Central memory CD8-positive, alpha-beta T cell (primary cell): ENCODE measurements around the gene BCR.

Experiments used
- ATAC-seq: fragments of 150-1000 bp; cut with Tn5 transposase; replicated peaks from 2 replicates; pipeline ENCODE4 v1.10.0; 2022; ENCODE audit warnings: mild to moderate bottlenecking, moderate FRiP score, moderate number of reproducible peaks; ENCODE audit not compliant: poor library complexity, severe bottlenecking; ENCODE audit errors: extremely low read depth
- DNase-seq, 2 donors: peaks; one replicate each; pipeline ENCODE4 v3.0.0; 2021; ENCODE audit warnings: low spot score in 2 of 2
- H3K27ac Mint-ChIP-seq: one replicate; pipeline ENCODE4 v1.8.0; 2022; ENCODE audit warnings: low read depth, mild to moderate bottlenecking, moderate library complexity, mixed read lengths
- H3K27me3 Mint-ChIP-seq: one replicate; pipeline ENCODE4 v1.8.0; 2022; ENCODE audit warnings: mixed read lengths
- H3K36me3 Mint-ChIP-seq: one replicate; pipeline ENCODE4 v1.8.0; 2022; ENCODE audit warnings: mild to moderate bottlenecking, moderate library complexity, mixed read lengths; ENCODE audit not compliant: insufficient read depth
- H3K4me1 Mint-ChIP-seq: one replicate; pipeline ENCODE4 v1.8.0; 2022; ENCODE audit warnings: mixed read lengths
- H3K4me3 Mint-ChIP-seq: one replicate; pipeline ENCODE4 v1.8.0; 2022; ENCODE audit warnings: mild to moderate bottlenecking, moderate library complexity, mixed read lengths
- H3K9me3 Mint-ChIP-seq: one replicate; pipeline ENCODE4 v1.8.0; 2022; ENCODE audit warnings: mixed read lengths

The BCR gene

GRCh38 chr22:23237201-23237798 is 57.0 kb downstream of the BCR start:
- DNase-seq (no peak), ATAC-seq (no peak)
- Mint-ChIP-seq H3K4me1 (peaks cover 78% of the 10 kb centered on the region), H3K9me3 (no peaks in the 10 kb centered on the region), H3K4me3 (peak overlapping the region; percentile 52), H3K27ac (peak overlapping the region; percentile 87), H3K36me3 (peaks cover 11% of the 10 kb centered on the region), H3K27me3 (no peaks in the 10 kb centered on the region)

- DNase-seq (peak in 1 of 2 donors; percentile 17), ATAC-seq (peak; percentile 61)
- Mint-ChIP-seq H3K27me3 (no peaks in the 10 kb centered on the region), H3K4me3 (peak overlapping the region; percentile 52), H3K27ac (peak overlapping the region; percentile 87), H3K9me3 (no peaks in the 10 kb centered on the region), H3K4me1 (peaks cover 84% of the 10 kb centered on the region), H3K36me3 (peaks cover 11% of the 10 kb centered on the region)
Observed at GRCh38 chr22:23237841-23238240, 57.5 kb downstream of the BCR start.

- peaks cover 11% of the 10 kb centered on the region for H3K36me3 Mint-ChIP-seq
- H3K4me3 Mint-ChIP-seq, result no peak overlapping the region
- no peak for DNase-seq
- no peak for ATAC-seq
- H3K27me3 Mint-ChIP-seq, result no peaks in the 10 kb centered on the region
- no peaks in the 10 kb centered on the region for H3K9me3 Mint-ChIP-seq
- peak overlapping the region; percentile 87 for H3K27ac Mint-ChIP-seq
- peaks cover 86% of the 10 kb centered on the region for H3K4me1 Mint-ChIP-seq
Observed at GRCh38 chr22:23238707-23239106, 58.4 kb downstream of the BCR start.

- Mint-ChIP-seq H3K4me1 (peaks cover 87% of the 10 kb centered on the region), H3K4me3 (no peak overlapping the region), H3K27ac (peak overlapping the region; percentile 87), H3K9me3 (no peaks in the 10 kb centered on the region), H3K36me3 (peaks cover 11% of the 10 kb centered on the region), H3K27me3 (no peaks in the 10 kb centered on the region)
- no peak for DNase-seq
- no peak for ATAC-seq
Observed at GRCh38 chr22:23239429-23239828, 59.1 kb downstream of the BCR start.

GRCh38 chr22:23240639-23241389 is 60.5 kb downstream of the BCR start:
- ATAC-seq (no peak), DNase-seq (no peak)
- no peaks in the 10 kb centered on the region for H3K9me3 Mint-ChIP-seq
- H3K27ac Mint-ChIP-seq, result peak overlapping the region; percentile 97
- no peaks in the 10 kb centered on the region for H3K27me3 Mint-ChIP-seq
- peaks cover 12% of the 10 kb centered on the region for H3K36me3 Mint-ChIP-seq
- H3K4me3 Mint-ChIP-seq, result peak overlapping the region; percentile 36
- peaks cover 84% of the 10 kb centered on the region for H3K4me1 Mint-ChIP-seq

GRCh38 chr22:23241562-23242472 is 61.5 kb downstream of the BCR start:
- Mint-ChIP-seq H3K4me1 (peaks cover 79% of the 10 kb centered on the region), H3K27me3 (no peaks in the 10 kb centered on the region), H3K27ac (peak overlapping the region; percentile 97), H3K9me3 (no peaks in the 10 kb centered on the region), H3K36me3 (peaks cover 12% of the 10 kb centered on the region), H3K4me3 (peak overlapping the region; percentile 73)
- no peak for ATAC-seq
- no peak for DNase-seq

DNA sequence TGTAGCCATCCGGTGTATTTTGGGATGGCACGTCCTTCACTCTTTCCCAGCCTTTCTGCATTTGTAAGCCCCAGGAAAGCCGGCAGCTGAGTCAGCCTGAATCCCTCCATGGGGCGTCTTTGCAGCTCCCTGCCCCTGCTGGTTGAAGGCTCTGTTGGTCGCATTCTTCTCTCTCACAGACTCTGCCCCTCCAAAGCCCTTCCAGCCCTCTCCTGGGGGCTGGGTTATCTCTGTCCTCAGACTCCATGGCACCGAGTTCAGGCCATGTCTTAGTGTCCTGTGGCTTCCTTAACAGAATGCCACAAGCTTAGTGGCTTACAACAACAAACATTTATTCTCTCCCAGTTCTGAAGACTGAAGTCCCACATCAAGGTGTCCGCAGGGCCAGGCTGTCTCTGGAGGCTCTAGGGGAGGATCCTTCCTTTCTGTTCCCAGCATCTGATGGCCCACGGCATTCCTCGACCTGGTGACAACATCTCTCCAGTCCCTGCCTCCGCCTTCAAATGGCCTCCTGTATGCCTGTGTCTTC is 62.2 kb downstream of the BCR start:
- ATAC-seq, result peak; percentile 5
- Mint-ChIP-seq H3K4me3 (peak overlapping the region; percentile 73), H3K27ac (peak overlapping the region; percentile 97)

GRCh38 chr22:23243006-23243573 is 62.8 kb downstream of the BCR start:
- H3K36me3 Mint-ChIP-seq, result peaks cover 9% of the 10 kb centered on the region
- DNase-seq (peak; percentile 35 to 67), ATAC-seq (peak; percentile 92)
- peak overlapping the region; percentile 97 for H3K27ac Mint-ChIP-seq
- H3K27me3 Mint-ChIP-seq, result no peaks in the 10 kb centered on the region
- peak overlapping the region; percentile 73 for H3K4me3 Mint-ChIP-seq
- H3K9me3 Mint-ChIP-seq, result no peaks in the 10 kb centered on the region
- H3K4me1 Mint-ChIP-seq, result peaks cover 79% of the 10 kb centered on the region

More for the DNA sequence above, 62.2 kb downstream of the BCR start:
- Mint-ChIP-seq H3K27me3 (no peaks in the 10 kb centered on the region), H3K9me3 (no peaks in the 10 kb centered on the region), H3K4me1 (peaks cover 79% of the 10 kb centered on the region), H3K36me3 (peaks cover 12% of the 10 kb centered on the region)
- DNase-seq, result no peak

- DNase-seq, result no peak
- Mint-ChIP-seq H3K27me3 (no peaks in the 10 kb centered on the region), H3K27ac (peak overlapping the region; percentile 97), H3K4me3 (peak overlapping the region; percentile 73), H3K4me1 (peaks cover 76% of the 10 kb centered on the region), H3K36me3 (peaks cover 7% of the 10 kb centered on the region), H3K9me3 (no peaks in the 10 kb centered on the region)
- no peak for ATAC-seq
Observed at GRCh38 chr22:23243859-23244689, 63.8 kb downstream of the BCR start.

GRCh38 chr22:23244690-23245044 is 64.4 kb downstream of the BCR start:
- H3K27me3 Mint-ChIP-seq, result no peaks in the 10 kb centered on the region
- no peak overlapping the region for H3K27ac Mint-ChIP-seq
- no peak overlapping the region for H3K4me3 Mint-ChIP-seq
- H3K36me3 Mint-ChIP-seq, result peaks cover 7% of the 10 kb centered on the region
- peaks cover 78% of the 10 kb centered on the region for H3K4me1 Mint-ChIP-seq
- ATAC-seq, result no peak
- H3K9me3 Mint-ChIP-seq, result no peaks in the 10 kb centered on the region
- DNase-seq, result no peak

DNA sequence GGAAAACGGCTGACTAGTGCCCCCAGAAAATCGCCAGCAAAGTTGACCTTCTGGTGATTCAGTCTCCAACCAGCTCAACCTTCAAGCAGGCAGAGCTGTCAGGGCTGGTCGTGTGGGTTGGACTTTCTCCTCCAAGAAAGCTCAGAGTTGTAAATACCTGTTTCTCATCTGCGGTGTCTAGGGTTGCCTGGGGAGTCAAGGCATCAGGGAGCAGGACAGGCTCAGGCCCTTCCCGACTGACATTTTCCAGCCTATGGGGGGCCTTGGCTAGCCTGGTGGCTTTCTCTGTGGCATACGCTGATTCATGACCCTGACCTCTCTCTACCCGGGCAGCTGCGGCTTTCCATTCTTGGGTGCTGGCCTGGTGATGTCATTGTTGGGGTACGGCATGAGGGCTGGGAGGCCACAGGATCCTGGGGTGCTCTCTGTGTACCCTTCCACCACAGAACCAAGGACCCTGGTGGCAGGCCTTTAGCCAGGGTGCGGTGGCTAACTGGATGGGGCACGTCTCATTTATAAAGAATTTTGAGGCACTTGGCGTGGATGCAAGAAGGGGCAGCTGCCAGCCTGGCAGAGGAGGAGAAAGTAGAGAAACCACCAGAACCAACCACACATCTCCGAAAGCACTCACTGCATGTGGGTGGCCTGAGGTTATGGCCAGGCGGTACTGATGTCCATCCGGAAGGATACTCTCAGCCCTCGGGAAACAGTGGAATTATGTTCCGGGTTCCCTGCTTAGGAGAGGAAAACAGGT is 64.9 kb downstream of the BCR start:
- H3K4me3 Mint-ChIP-seq, result no peak overlapping the region
- H3K36me3 Mint-ChIP-seq, result peaks cover 7% of the 10 kb centered on the region
- no peak for DNase-seq
- no peaks in the 10 kb centered on the region for H3K9me3 Mint-ChIP-seq
- H3K27me3 Mint-ChIP-seq, result no peaks in the 10 kb centered on the region
- peak overlapping the region; percentile 72 for H3K27ac Mint-ChIP-seq
- H3K4me1 Mint-ChIP-seq, result peaks cover 84% of the 10 kb centered on the region
- no peak for ATAC-seq
